Progenitor cell of endocrine pancreas (in vitro differentiated cells): ENCODE data around the gene TICRR. TPM values are rescaled to one million over a fixed set of nuclear protein-coding genes. Genes with fewer than 3 reads are reported as not detected.

Experiments used
- DNase-seq: peaks from one replicate; pipeline ENCODE4 v3.0.0; 2021; ENCODE audit warnings: low spot score; ENCODE audit not compliant: unreplicated experiment
- H3K27ac Mint-ChIP-seq: 2 replicates; pipeline ENCODE4 v1.8.0; 2021; ENCODE audit warnings: mild to moderate bottlenecking, moderate library complexity, mixed read lengths
- H3K27me3 Mint-ChIP-seq: 2 replicates; pipeline ENCODE4 v1.8.0; 2021; ENCODE audit warnings: mixed read lengths
- H3K36me3 Mint-ChIP-seq: 2 replicates; pipeline ENCODE4 v1.8.0; 2022; ENCODE audit warnings: mixed read lengths; ENCODE audit not compliant: insufficient read depth
- H3K4me1 Mint-ChIP-seq: 2 replicates; pipeline ENCODE4 v1.8.0; 2021; ENCODE audit warnings: low read depth, mixed read lengths
- H3K4me3 Mint-ChIP-seq: 2 replicates; pipeline ENCODE4 v1.8.0; 2021; ENCODE audit warnings: low read depth, mild to moderate bottlenecking, moderate library complexity, mixed read lengths
- H3K9me3 Mint-ChIP-seq: 2 replicates; pipeline ENCODE4 v1.8.0; 2021; ENCODE audit warnings: low read depth, mixed read lengths
- total RNA-seq: library from RNA; stranded (reverse); gene quantifications from 2 replicates; pipeline ENCODE4 v1.2.1, GENCODE V29; 2021
- TF ChIP-seq, protein P1 (sequence below): fragments of 200-600 bp; sonication (generic); IDR thresholded peaks from one replicate; pipeline ENCODE4 v1.5.0; 2021; ENCODE audit warnings: antibody characterized with exemption, mild to moderate bottlenecking; ENCODE audit not compliant: unreplicated experiment

TICRR gene
- total RNA-seq, 1 donor from 2014 or later = 13.9 TPM

DNA sequence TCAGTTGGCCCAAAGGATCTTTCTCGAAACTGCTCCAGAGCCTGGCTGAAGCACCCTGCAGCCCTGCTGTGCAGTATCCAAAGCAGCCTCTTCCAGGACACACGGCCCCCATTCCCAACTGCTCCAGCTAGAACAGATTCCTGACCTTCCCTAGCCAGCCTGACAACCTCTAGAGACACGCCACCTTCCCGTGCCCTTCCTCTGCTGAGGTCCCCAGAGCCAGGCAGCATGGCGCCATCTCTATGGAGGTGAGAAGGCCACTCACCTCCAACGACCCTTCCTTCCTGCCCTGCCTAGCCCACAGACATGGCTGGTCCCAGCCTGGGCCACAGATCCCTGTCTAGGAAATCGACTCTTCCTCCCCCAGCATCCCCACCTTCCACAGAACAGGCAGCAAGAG lies 76.9 kb downstream of the TICRR start:
- Mint-ChIP-seq H3K9me3 (no peaks in the 10 kb centered on the region), H3K4me3 (no peak overlapping the region), H3K27me3 (peaks cover 3% of the 10 kb centered on the region), H3K36me3 (peaks cover 7% of the 10 kb centered on the region), H3K27ac (no peak overlapping the region), H3K4me1 (peaks cover 7% of the 10 kb centered on the region)
- TF ChIP-seq, protein P1, sequence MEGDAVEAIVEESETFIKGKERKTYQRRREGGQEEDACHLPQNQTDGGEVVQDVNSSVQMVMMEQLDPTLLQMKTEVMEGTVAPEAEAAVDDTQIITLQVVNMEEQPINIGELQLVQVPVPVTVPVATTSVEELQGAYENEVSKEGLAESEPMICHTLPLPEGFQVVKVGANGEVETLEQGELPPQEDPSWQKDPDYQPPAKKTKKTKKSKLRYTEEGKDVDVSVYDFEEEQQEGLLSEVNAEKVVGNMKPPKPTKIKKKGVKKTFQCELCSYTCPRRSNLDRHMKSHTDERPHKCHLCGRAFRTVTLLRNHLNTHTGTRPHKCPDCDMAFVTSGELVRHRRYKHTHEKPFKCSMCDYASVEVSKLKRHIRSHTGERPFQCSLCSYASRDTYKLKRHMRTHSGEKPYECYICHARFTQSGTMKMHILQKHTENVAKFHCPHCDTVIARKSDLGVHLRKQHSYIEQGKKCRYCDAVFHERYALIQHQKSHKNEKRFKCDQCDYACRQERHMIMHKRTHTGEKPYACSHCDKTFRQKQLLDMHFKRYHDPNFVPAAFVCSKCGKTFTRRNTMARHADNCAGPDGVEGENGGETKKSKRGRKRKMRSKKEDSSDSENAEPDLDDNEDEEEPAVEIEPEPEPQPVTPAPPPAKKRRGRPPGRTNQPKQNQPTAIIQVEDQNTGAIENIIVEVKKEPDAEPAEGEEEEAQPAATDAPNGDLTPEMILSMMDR = no peak
- DNase-seq = no peak

DNA sequence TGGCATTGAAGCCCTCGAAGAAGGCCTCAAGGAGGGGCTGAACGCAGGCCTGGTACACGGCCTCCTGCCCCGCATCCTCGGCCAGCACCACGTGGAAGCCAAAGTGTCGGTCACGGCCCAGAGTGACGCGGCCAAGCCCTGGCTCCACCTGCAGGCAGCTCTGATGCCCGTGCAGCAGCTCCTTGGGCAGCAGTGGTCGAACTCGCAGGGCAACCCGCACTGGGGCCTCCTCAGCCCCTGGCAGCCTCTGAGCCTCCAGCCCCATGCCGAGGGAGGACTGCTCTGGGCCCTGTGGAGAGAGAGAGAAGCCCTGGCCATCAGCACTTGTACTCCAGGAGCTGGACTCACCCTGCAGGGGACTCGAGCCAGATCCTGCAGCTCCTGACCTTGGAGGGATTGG lies 77.4 kb downstream of the TICRR start:
- Mint-ChIP-seq H3K4me1 (peaks cover 6% of the 10 kb centered on the region), H3K36me3 (peaks cover 6% of the 10 kb centered on the region), H3K9me3 (no peaks in the 10 kb centered on the region), H3K27ac (no peak overlapping the region), H3K27me3 (peaks cover 3% of the 10 kb centered on the region), H3K4me3 (no peak overlapping the region)
- DNase-seq = no peak
- TF ChIP-seq, protein P1 = no peak

DNA sequence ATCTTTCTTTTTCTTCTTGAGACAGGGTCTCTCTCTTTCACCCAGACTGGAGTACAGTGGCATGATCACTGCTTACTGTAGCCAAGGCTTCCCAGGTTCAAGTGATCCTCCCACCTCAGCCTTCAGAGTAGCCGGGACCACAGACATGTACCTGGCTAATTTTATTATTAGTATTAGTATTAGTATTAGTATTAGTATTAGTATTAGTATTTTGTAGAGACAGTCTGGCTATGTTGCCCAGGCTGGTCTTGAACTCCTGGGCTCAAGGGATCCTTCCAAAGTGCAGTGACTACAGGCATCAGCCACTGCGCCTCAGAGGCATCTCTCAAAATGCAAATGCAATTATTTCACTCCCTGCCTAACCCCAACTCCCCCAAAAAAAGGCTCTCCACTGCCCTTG lies 78.3 kb downstream of the TICRR start:
- TF ChIP-seq, protein P1 = no peak
- DNase-seq = no peak
- H3K27ac Mint-ChIP-seq = no peak overlapping the region
- H3K36me3 Mint-ChIP-seq = peaks cover 6% of the 10 kb centered on the region
- H3K9me3 Mint-ChIP-seq = no peaks in the 10 kb centered on the region
- H3K4me1 Mint-ChIP-seq = peaks cover 6% of the 10 kb centered on the region
- peak overlapping the region; percentile 38 for H3K4me3 Mint-ChIP-seq
- H3K27me3 Mint-ChIP-seq = peaks cover 3% of the 10 kb centered on the region

DNA sequence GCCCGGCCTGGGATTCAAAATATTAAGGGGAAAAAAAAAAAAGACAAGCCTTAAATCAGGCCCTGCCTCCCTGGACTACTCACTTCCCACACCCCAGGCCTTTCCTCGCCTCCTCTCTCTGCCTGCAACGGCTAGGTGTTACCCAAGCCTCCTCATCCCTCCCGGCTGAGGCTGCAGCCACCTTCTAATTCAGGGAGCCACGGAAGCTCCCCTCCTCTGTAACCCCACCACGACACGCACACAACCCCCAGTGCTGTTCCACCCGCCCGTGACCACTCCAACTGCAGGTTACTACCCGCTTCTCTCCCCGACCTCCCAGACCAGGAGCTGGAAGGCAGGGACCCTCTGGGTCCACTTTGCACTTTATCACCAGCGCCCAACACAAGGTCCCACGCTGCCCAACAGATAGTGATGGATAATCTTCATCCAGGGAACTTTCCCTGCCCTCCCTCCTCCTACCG lies 79.1 kb downstream of the TICRR start:
- Mint-ChIP-seq H3K4me3 (peak overlapping the region; percentile 80), H3K36me3 (peaks cover 6% of the 10 kb centered on the region), H3K9me3 (no peaks in the 10 kb centered on the region), H3K4me1 (peaks cover 6% of the 10 kb centered on the region), H3K27me3 (peaks cover 5% of the 10 kb centered on the region), H3K27ac (peak overlapping the region; percentile 65)
- DNase-seq = no peak
- TF ChIP-seq, protein P1 = no peak

DNA sequence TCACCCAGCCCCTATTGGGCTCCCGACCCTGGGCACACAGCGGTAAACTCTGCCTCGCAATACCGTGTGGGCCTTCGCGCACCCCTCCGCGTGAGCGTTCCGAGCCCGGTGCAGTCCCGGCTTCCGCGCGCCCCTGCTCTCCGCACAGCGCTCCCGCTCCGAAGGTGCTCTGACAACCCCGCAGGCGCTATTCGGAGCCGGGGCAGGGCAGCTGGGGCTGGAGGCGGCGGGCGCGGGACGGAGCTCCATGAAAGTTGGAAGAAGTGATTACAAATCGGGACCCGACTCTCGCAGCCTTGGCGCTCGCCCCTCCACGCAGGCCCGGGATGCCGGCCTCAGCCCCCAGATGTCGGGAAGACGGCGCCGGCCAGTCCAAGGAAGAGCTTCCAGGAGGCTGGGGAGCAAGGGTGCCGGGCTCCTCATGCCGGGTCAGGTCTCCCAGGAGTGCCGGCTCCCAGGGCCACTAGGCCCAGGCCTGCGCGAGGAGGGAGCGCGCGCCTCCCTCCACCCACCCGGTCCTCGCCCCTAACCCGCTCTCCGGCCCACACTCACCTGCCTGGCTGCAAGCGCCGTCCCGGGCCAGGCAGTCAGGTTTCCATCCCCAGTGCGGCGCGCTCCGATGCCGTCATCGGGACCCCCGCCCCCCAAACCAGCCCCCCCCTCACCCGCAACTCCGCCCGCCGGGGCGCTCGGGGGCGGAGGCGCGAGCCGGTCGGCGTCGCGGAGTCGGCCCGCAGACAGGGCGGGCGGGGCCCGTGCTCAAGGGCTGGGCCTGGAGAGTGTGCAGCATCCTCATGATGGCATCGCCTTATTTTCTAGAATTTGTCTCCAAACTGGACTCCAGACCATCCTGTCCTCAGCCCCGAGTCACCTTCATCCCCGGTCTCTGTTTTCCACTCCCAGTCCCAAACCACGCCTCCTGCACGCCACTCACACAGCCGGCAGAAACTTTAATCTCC lies 79.9 kb downstream of the TICRR start, which contains the start of gene KIF7:
KIF7 (minus strand) TSS at position 621 of the 959 bp plus-strand sequence. CDS start 2,537 bp downstream, outside the sequence.
- Mint-ChIP-seq H3K9me3 (no peaks in the 10 kb centered on the region), H3K36me3 (peaks cover 3% of the 10 kb centered on the region), H3K4me3 (peak within 1 kb of the TSS; percentile 80), H3K27me3 (peaks cover 6% of the 10 kb centered on the region), H3K27ac (peak within 1 kb of the TSS; percentile 65), H3K4me1 (peaks cover 6% of the 10 kb centered on the region)
- DNase-seq = peak; percentile 54
- TF ChIP-seq, protein P1 = no peak
